GM21360 (cell line): Measurements from ENCODE around the gene TMEM208.

ENCODE experiments used
- ATAC-seq: cut with Tn5 transposase; IDR thresholded peaks from one replicate; pipeline ENCODE4 v1.9.1; 2021; ENCODE audit warnings: mild to moderate bottlenecking, moderate library complexity; ENCODE audit not compliant: unreplicated experiment

The TMEM208 gene

DNA sequence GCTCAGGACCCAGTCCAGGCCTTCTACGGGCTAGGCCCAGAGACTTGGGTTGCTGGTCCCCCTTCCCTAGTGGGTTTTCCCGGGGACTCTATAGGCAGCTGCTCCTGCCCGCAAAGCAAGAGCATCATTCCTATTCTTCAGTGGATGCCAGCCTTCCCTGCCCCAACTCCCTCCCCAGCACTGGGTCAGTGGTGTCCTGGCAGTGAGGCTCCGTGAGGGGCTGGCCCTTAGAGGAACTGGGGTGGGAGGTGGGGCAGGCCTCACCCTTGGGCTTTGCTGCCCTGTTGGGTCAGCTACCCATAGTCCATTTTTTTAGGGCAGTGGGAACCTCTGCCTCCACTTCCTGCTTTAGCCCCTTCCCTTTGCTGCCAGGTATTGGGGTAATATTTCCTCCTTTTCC, 44.5 kb downstream of the TMEM208 start:
- no peak for ATAC-seq

DNA sequence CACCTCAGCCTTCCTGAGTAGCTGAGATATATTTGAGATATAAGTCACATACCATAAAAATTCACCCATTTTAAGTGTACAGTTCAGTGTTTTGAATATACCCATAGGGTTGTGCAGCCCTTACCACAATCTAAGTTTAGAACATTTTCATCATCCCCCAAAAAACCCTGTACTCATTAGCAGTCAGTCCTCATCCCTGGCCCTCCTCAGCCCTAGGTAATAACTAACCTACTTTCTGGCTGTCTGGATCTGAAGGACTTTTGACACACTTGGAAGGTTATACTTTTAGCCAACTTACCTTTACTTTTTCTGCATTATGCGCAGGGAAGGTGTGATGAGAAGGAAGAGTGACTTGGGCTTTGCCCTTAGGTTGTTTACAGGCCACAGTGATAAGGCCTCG, 48.4 kb downstream of the TMEM208 start:
- no peak for ATAC-seq

DNA sequence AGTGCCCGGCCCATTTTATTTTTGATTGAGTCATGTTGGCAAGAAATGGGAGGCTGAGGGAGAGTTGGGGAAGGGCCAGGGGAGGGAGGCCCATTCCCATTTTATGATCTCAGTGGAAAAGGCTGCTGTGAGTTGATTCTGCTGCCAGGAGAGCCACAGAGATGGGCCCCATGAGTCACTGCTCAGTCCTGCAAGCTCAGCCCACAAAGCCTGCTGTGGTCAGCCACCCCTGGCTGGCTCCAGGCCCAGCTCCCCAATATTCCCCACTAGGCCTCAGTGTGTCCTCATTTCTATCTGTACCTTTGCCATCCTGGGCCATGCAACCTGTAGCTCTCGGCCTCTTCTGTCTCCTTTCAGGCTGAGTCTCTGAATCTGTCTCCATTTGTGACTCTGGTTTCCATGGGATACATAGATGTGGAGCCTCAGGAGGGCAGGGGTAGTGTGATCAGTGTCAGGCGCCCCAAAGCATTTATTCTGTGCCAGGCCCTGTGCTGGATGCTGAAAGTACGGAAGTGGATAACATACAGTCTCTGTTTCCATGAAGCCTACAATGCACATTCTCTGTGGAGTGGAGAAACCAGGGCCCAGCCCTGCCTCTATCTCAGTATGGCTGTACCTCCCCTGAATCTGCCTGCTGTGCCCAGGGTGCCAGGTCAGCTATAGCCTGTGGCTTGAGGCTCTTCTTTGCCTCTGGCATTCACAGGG, 50.5 kb downstream of the TMEM208 start:
- no peak for ATAC-seq

DNA sequence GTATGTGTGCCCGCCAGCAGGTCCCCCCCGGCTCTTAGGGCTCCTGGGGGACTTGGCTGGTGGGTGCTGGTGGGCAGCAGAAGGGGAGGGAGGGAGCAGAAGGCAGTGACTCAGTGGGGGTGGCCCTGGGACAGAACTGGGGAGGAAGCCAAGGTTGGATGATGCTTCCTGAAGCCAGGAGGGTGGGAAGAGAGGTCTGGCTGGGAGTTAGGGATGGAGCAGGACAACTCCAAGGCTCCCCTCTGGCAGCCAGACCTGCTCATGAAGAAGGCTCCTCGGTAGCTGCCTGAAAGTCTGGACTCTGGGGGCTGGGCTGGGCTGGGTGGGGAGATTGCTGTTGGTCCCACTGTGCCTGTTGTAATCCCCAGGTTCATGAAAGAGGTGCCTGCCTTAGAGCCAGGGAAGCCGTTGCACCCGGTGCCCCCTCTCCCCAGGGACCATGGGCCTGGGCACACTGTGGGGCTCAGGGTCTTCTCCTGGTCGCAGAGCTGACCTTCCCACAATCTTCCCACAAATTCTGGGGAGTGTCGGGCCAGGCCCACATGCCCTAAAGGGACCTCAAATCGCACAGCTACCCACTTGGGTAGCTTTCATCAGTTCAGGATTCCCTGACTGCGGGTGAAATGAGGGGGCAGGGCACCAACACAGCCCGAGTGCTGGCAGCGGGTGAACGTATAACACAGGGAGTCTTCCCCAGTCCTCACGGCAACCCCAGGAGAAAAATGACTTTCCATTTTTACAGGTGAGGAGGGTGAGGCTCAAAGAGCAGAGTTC, 51.3 kb downstream of the TMEM208 start:
- no peak for ATAC-seq
